Activated T-cell treated with anti-CD3 and anti-CD28 coated beads for 24 hours (primary cell): ENCODE data around the gene QKI.
"Not testable (repeated sequence)": the region's sequence is repeated elsewhere in the genome, so short reads cannot be mapped to it uniquely, and the experiment has no call there.

ENCODE experiments used
- DNase-seq: peaks from one replicate; pipeline ENCODE4 v3.0.0-alpha.2; 2020; ENCODE audit warnings: low read depth

QKI gene

GRCh38 chr6:163439997-163440396 is 25.5 kb downstream of the QKI start:
- DNase-seq, result no peak

DNA sequence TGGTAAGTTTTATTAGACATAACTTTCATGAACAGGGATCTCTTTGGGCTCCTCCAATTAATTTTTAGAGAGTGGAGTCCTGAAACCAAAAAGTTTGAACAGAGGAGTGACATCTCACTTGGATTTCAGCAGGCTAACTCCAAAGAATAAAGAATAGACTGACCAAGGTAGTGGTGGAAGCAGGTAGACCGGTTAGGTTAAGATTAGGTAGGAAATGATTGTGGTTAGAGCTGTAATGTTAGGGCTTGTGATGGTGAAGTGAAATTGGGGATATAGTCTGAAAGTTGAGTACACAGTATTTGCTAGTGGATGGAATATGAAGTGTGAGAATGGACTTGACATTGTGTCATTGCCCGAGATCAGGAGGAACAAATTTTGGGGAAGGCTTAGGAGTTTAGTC is 27.8 kb downstream of the QKI start:
- no peak for DNase-seq

- DNase-seq, result no peak
These were observed 29.6 kb downstream of the QKI start for GRCh38 chr6:163444077-163444476.

- DNase-seq, result no peak
These were observed 32.0 kb downstream of the QKI start for GRCh38 chr6:163446549-163446948.

DNA sequence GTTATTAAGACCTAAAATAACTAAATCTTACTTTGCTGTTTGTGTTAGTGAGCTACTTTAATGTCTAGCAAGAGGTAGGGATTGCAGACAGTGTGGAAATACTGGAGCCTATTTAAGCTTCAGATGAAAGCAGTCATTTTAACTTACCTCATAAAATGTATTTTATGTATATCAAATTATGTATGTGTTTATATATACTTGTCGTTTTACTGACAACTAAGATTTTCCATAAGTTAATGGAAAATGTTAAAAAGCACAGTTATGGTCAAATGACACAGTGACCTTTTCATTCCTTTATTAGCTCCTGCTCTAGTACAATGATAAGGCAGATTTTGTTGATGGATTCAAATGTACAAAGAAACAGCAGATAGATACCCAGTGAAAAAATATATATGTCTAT is 34.6 kb downstream of the QKI start:
- DNase-seq, result no peak

DNA sequence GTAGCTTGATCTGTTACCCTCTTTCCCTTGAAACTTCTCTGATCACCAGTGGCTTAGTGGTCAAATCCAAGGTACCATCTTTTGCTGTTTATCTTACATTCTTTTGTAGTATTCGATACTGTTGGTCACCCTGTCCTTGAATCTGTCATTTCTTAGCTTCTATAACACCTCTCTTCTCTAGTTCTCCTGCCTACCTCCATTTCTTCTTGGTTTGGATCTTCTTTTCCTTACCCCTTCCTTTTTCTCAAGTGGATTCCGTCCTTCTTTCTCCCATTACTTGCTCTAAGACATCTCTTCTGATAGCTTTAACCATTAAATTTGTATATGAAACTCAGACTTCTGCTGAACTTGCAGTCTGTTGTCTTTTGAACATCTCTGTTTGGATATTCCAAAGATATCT is 39.9 kb downstream of the QKI start:
- DNase-seq, result no peak

DNA sequence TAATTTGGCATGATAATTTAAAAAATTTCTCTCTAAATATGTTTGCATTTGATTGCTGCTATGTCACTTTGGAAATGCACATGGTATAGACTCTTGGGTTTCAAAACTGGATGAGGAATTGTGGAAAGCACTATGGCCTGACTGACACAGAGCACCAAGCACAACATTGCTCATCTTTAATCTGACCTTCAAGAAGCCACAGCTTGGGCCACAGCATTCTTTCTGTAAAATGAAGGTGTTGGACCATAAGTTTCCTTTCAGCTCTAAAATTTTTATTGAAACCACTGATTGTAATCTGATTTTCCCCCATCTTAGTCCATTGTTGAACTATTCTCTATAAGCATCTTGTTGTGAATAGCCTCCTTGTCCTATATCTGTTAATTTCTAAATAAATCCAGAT is 41.0 kb downstream of the QKI start:
- no peak for DNase-seq

- DNase-seq, result no peak
These were observed 43.4 kb downstream of the QKI start for GRCh38 chr6:163457637-163458561.

GRCh38 chr6:163459007-163459406 is 44.5 kb downstream of the QKI start:
- DNase-seq, result no peak

- DNase-seq, result no peak
These were observed 45.0 kb downstream of the QKI start for GRCh38 chr6:163459536-163459935.

DNA sequence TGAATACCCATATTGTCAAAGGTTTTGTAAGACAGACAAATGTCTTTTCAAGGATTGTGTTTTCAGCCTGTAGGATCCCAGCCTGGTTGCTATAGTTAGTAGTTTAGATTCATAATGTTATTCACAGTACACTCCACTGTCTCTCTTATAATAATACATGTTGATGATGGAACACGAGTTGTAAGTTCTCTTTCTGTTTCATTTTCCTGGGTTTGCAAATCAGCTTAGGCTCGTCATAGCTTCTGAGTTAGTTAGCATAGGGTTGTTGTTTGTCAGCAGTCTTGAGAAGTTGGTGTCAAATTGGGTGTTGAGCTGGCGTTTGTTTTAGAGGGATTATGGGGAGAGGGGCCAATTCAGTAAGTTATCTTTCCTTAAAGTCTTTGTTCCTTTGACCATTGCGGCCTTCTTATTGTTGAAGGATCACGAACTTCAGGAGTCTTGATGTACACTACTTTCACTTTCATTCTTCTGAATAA is 45.8 kb downstream of the QKI start:
- no peak for DNase-seq

- DNase-seq, result no peak
These were observed 47.2 kb downstream of the QKI start for GRCh38 chr6:163461696-163462095.

DNA sequence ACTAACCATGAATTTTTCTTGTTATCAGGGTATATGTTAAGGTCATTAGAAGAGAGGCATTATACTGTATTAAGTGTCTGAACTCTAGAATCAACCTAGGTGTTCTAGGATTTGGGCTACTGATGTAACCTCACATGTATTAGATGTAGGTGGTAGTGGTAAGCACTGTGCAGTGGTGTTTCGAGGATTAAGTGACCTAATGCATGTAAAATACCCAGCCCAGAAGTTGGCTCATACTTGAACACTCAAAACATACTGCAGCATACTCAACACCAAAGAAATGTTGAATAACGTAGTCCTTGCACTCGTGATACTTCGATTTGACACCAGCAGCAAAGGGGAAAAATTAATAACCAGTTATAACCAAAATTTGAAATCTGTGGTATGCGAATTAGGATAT is 48.7 kb downstream of the QKI start:
- DNase-seq, result no peak

DNA sequence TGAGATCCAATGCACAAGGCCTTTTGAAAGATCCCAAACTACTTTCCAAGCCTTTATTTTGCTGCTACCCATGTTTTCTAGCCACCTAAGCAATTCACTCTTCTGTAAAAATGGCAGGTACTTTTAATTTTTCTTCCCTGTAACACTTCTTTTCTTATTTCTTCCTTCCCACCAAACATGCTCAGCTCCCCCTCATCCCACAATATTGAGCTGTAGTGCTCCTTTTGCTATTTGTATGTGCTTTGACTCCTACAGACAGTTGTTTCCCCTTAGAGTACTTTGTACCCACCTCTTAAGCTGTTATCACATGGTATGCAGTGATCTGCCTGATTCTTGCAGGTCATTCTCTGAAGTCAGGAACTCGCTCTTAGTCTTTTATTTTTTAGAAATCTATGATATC is 49.3 kb downstream of the QKI start:
- DNase-seq, result no peak

GRCh38 chr6:163466839-163467390 is 52.4 kb downstream of the QKI start:
- DNase-seq, result no peak

GRCh38 chr6:163468738-163469137 is 54.2 kb downstream of the QKI start:
- no peak for DNase-seq

GRCh38 chr6:163469459-163469985 is 55.0 kb downstream of the QKI start:
- DNase-seq, result no peak

DNA sequence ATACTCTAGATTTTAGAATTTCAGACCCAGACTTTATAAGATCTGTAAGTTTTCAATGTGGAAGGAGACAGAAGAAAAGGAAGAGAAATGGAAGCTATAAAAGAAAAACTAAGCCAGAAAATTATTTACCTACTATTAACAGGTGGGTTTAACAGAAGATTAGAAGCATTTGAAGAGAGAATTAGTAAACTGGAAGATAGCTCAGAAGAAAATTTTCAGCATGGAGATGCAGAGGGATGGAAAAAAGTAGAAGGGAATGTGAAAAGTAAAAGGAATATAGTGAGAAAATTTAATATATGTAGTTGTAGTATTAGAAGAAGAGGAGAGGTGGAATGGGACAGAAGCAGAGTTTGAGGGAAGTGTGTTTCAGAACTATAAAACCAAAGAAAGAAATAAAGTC is 56.1 kb downstream of the QKI start:
- DNase-seq, result no peak

DNA sequence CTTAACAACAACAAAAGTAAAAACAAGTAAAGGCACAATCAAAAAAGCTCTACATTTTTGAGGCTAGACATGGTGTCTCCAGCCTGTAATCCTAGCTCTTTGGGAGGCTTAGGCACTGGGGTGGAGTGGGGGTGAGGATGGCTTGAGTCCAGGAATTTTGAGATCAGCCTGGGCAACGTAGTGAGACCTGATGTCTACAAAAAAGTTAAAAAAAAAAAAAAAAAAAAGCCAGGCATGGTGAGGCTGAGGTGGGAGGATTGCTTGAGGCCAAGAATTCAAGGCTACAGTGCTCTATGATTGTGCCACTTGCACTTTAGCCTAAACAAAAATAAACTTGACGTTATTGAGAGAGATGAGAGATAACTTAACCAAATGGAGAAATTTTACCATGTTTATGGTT is 60.1 kb downstream of the QKI start:
- no peak for DNase-seq

DNA sequence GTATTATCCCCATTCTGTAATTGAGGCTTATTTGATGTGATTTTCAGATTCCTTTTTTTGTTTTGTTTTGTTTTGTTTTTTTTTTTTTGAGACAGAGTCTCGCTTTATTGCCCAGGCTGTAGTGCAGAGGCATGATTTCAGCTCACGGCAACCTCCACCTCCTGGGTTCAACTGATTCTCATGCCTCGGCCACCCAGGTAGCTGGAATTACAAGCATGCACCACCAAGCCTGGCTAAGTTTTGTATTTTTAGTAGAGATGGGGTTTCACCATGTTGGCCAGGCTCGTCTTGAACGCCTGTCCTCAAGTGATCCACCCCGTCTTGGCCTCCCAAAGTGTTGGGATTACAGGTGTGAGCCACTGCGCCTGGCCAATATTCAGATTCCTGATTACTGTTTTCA is 62.4 kb downstream of the QKI start:
- DNase-seq, result not testable (repeated sequence)

- DNase-seq, result no peak
These were observed 68.6 kb downstream of the QKI start for GRCh38 chr6:163483107-163483506.

DNA sequence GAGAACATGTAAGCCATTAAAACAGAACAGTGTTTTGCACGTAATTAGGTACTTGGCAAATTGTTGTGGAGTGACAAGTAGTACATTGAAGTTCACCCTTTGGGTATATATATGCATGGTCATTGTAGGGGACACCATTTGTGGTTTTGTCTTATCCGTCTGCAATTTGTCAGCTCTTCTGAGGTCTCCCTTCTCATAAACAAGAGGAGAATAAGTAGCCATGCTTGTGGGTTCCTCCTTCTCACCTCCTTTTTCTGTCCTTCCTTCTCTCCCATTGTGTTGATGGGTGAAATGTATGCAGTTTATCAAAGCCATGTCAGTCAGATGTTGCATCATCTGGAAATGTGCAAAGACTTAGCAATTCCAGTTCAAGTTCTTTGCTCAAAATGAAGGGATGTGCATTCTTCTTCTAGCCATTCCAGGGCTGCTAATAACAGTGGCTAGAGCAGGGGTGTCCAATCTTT is 70.9 kb downstream of the QKI start:
- no peak for DNase-seq

GRCh38 chr6:163486821-163487220 is 72.3 kb downstream of the QKI start:
- no peak for DNase-seq
